ENCODE results near the gene SDF4. TPM values are rescaled to one million over a fixed set of nuclear protein-coding genes. Genes with fewer than 3 reads are reported as not detected.

SDF4 gene
- total and polyA plus RNA-seq, 2 experiments from 2014 or later, result 45.0 to 62.6 TPM

DNA sequence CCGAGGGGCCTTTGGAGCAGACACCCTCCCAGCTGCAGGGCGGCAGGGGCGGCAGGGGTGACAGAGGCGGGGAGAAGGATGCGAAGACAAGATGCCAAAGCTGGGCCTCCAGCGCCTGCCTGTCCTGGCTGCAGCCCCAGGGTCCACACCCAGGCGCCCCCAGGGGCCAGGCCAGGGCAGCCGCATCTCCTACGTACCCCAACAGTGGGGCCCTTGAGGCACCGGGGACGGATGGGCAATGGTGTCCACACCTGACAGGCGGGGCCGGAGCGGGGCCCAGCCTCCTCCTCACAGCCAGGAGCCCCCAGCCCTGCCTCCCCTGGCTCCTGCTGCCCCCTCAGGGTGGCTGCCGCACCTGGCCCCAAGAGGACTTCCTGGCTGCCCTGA is 7.4 kb upstream of the SDF4 start:
- peaks cover 5% of the 10 kb centered on the region for H3K36me3 Mint-ChIP-seq (ENCODE audit: low read depth)
- Histone ChIP-seq H3K4me3 (no peak overlapping the region), H3K9me2 (ENCODE audit: insufficient read depth) (no peaks in the 10 kb centered on the region), H3K4me2 (no peak overlapping the region), H3K79me2 (replicated peaks; ENCODE audit: insufficient read depth) (0 out of 2 replicates have a peak, but pooled peaks cover under 1% of the 10 kb centered on the region), H3K4me1 (ENCODE audit: insufficient read depth) (no peaks in the 10 kb centered on the region), H3K36me3 (ENCODE audit: insufficient read depth) (no peaks in the 10 kb centered on the region), H2AFZ (no peak overlapping the region), H3F3A (replicated peaks; ENCODE audit: low read depth) (no peaks in the 10 kb centered on the region), H4K20me1 (replicated peaks; ENCODE audit: insufficient read depth) (peaks cover under 1% of the 10 kb centered on the region; the same call in 1 of the 2 replicates), H3K27ac (ENCODE audit: low read depth) (no peak overlapping the region), H3K27me3 (ENCODE audit: insufficient read depth) (no peaks in the 10 kb centered on the region)
- H3K9me3 Mint-ChIP-seq, result peaks cover 1% of the 10 kb centered on the region; the same call in 1 of the 3 replicates
- ATAC-seq, result peak; percentile 4; the same call in 2 of the 3 replicates
- peaks cover 3% of the 10 kb centered on the region; the same call in 1 of the 3 replicates for H3K4me1 Mint-ChIP-seq
- DNase-seq (ENCODE audit: low spot score), result no peak
- no peak overlapping the region for H3K4me3 Mint-ChIP-seq
- peaks cover 6% of the 10 kb centered on the region for H3K27me3 Mint-ChIP-seq (ENCODE audit: insufficient read depth, low read depth, poor library complexity)
- TF ChIP-seq, protein P1, sequence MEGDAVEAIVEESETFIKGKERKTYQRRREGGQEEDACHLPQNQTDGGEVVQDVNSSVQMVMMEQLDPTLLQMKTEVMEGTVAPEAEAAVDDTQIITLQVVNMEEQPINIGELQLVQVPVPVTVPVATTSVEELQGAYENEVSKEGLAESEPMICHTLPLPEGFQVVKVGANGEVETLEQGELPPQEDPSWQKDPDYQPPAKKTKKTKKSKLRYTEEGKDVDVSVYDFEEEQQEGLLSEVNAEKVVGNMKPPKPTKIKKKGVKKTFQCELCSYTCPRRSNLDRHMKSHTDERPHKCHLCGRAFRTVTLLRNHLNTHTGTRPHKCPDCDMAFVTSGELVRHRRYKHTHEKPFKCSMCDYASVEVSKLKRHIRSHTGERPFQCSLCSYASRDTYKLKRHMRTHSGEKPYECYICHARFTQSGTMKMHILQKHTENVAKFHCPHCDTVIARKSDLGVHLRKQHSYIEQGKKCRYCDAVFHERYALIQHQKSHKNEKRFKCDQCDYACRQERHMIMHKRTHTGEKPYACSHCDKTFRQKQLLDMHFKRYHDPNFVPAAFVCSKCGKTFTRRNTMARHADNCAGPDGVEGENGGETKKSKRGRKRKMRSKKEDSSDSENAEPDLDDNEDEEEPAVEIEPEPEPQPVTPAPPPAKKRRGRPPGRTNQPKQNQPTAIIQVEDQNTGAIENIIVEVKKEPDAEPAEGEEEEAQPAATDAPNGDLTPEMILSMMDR (conservative IDR thresholded peaks at IDR 0.05; ENCODE audit: low read depth in 2 of 2), result 0 out of 4 replicates have a peak, but pooled peaks of 1 of the 2 experiments have one; percentile 3
- no peak for TF ChIP-seq ZNF114 (CRISPR knock-in tag; IDR thresholded peaks at IDR 0.05)
- no peak overlapping the region for H3K27ac Mint-ChIP-seq

DNA sequence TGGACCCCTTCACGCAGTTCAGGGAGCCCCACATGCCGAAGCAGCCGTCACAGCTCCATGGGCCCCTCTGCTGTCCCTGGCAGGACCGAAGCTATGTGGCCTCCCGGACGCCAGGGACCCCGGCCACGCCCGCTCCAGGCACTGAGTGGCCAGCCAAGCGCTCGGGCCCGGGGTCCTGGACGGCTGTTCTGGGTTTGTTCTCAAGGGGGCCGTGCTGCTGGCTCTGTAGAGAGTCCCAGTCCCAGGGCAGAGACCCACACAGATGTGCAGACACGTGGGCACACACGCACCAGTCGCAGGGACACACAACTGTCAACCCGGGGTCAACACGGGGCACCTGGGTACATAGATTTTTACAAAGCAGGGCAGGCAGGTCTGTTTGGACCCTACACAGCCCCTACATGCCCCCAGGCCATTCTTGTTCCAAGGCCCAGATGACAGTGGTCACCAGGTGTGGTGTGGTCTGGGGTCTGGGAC is 6.9 kb upstream of the SDF4 start:
- Histone ChIP-seq H3K27me3 (ENCODE audit: insufficient read depth) (no peaks in the 10 kb centered on the region), H3K27ac (ENCODE audit: low read depth) (no peak overlapping the region), H3K36me3 (ENCODE audit: insufficient read depth) (no peaks in the 10 kb centered on the region), H3K4me1 (ENCODE audit: insufficient read depth) (no peaks in the 10 kb centered on the region), H3K9me2 (ENCODE audit: insufficient read depth) (no peaks in the 10 kb centered on the region), H3F3A (replicated peaks; ENCODE audit: low read depth) (peaks cover 1% of the 10 kb centered on the region; the same call in 1 of the 2 replicates), H3K4me3 (no peak overlapping the region), H2AFZ (no peak overlapping the region), H3K4me2 (no peak overlapping the region), H3K79me2 (replicated peaks; ENCODE audit: insufficient read depth) (peaks cover 5% of the 10 kb centered on the region; the same call in 1 of the 2 replicates), H4K20me1 (replicated peaks; ENCODE audit: insufficient read depth) (peaks cover 5% of the 10 kb centered on the region)
- ATAC-seq, result no peak
- no peak overlapping the region for H3K4me3 Mint-ChIP-seq
- TF ChIP-seq, protein P2, sequence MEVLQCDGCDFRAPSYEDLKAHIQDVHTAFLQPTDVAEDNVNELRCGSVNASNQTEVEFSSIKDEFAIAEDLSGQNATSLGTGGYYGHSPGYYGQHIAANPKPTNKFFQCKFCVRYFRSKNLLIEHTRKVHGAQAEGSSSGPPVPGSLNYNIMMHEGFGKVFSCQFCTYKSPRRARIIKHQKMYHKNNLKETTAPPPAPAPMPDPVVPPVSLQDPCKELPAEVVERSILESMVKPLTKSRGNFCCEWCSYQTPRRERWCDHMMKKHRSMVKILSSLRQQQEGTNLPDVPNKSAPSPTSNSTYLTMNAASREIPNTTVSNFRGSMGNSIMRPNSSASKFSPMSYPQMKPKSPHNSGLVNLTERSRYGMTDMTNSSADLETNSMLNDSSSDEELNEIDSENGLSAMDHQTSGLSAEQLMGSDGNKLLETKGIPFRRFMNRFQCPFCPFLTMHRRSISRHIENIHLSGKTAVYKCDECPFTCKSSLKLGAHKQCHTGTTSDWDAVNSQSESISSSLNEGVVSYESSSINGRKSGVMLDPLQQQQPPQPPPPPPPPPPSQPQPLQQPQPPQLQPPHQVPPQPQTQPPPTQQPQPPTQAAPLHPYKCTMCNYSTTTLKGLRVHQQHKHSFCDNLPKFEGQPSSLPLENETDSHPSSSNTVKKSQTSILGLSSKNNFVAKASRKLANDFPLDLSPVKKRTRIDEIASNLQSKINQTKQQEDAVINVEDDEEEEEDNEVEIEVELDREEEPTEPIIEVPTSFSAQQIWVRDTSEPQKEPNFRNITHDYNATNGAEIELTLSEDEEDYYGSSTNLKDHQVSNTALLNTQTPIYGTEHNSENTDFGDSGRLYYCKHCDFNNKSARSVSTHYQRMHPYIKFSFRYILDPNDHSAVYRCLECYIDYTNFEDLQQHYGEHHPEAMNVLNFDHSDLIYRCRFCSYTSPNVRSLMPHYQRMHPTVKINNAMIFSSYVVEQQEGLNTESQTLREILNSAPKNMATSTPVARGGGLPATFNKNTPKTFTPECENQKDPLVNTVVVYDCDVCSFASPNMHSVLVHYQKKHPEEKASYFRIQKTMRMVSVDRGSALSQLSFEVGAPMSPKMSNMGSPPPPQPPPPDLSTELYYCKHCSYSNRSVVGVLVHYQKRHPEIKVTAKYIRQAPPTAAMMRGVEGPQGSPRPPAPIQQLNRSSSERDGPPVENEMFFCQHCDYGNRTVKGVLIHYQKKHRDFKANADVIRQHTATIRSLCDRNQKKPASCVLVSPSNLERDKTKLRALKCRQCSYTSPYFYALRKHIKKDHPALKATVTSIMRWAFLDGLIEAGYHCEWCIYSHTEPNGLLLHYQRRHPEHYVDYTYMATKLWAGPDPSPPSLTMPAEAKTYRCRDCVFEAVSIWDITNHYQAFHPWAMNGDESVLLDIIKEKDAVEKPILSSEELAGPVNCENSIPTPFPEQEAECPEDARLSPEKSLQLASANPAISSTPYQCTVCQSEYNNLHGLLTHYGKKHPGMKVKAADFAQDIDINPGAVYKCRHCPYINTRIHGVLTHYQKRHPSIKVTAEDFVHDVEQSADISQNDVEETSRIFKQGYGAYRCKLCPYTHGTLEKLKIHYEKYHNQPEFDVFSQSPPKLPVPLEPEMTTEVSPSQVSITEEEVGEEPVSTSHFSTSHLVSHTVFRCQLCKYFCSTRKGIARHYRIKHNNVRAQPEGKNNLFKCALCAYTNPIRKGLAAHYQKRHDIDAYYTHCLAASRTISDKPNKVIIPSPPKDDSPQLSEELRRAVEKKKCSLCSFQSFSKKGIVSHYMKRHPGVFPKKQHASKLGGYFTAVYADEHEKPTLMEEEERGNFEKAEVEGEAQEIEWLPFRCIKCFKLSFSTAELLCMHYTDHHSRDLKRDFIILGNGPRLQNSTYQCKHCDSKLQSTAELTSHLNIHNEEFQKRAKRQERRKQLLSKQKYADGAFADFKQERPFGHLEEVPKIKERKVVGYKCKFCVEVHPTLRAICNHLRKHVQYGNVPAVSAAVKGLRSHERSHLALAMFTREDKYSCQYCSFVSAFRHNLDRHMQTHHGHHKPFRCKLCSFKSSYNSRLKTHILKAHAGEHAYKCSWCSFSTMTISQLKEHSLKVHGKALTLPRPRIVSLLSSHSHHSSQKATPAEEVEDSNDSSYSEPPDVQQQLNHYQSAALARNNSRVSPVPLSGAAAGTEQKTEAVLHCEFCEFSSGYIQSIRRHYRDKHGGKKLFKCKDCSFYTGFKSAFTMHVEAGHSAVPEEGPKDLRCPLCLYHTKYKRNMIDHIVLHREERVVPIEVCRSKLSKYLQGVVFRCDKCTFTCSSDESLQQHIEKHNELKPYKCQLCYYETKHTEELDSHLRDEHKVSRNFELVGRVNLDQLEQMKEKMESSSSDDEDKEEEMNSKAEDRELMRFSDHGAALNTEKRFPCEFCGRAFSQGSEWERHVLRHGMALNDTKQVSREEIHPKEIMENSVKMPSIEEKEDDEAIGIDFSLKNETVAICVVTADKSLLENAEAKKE (CRISPR knock-in tag; IDR thresholded peaks at IDR 0.05), result no peak
- no peak for TF ChIP-seq JUNB (IDR thresholded peaks at IDR 0.05; ENCODE audit: unreplicated experiment)
- H3K9me3 Mint-ChIP-seq, result peaks cover 6% of the 10 kb centered on the region
- peaks cover 8% of the 10 kb centered on the region for H3K27me3 Mint-ChIP-seq (ENCODE audit: insufficient read depth, low read depth, poor library complexity)
- no peak for DNase-seq (ENCODE audit: low spot score)
- H3K27ac Mint-ChIP-seq, result no peak overlapping the region
- H3K4me1 Mint-ChIP-seq, result peaks cover 6% of the 10 kb centered on the region; the same call in 2 of the 3 replicates
- H3K36me3 Mint-ChIP-seq (ENCODE audit: low read depth), result peaks cover 10% of the 10 kb centered on the region
